GM19324 (cell line): ENCODE data around the gene TNNT1.
"Not testable (repeated sequence)": the region's sequence is repeated elsewhere in the genome, so short reads cannot be mapped to it uniquely, and the experiment has no call there.

Experiments
- ATAC-seq: cut with Tn5 transposase; IDR thresholded peaks from one replicate; pipeline ENCODE4 v1.9.1; 2021; ENCODE audit warnings: mild to moderate bottlenecking, moderate library complexity; ENCODE audit not compliant: unreplicated experiment, low FRiP score

Gene TNNT1

GRCh38 chr19:55171440-55171839, 22.4 kb upstream of the TNNT1 start:
- ATAC-seq: no peak

GRCh38 chr19:55169136-55169535, 20.1 kb upstream of the TNNT1 start:
- ATAC-seq: no peak

GRCh38 chr19:55166530-55167268, 17.7 kb upstream of the TNNT1 start, which contains the start of gene DNAAF3:
TSS of gene DNAAF3 (minus strand) at chr19:55166613. CDS start at chr19:55166413, 200 bp downstream.
- no peak for ATAC-seq

GRCh38 chr19:55165952-55166529, 17.0 kb upstream of the TNNT1 start:
- ATAC-seq: no peak

- ATAC-seq: no peak
Observed at GRCh38 chr19:55161571-55162322, 12.7 kb upstream of the TNNT1 start.

GRCh38 chr19:55160986-55161365, 12.0 kb upstream of the TNNT1 start:
- ATAC-seq: no peak

- no peak for ATAC-seq
Observed at GRCh38 chr19:55160128-55160985, 11.4 kb upstream of the TNNT1 start.

GRCh38 chr19:55158848-55159749, 10.1 kb upstream of the TNNT1 start:
- ATAC-seq: no peak

GRCh38 chr19:55158423-55158822, 9.4 kb upstream of the TNNT1 start:
- no peak for ATAC-seq

- no peak for ATAC-seq
Observed at GRCh38 chr19:55157064-55157908, 8.3 kb upstream of the TNNT1 start, which contains the start of gene TNNI3. TSS of gene TNNI3 (minus strand) at chr19:55157732. CDS start at chr19:55157589, 143 bp downstream.

GRCh38 chr19:55156202-55157063, 7.4 kb upstream of the TNNT1 start:
- ATAC-seq: no peak

GRCh38 chr19:55155784-55156183, 6.8 kb upstream of the TNNT1 start:
- not testable (repeated sequence) for ATAC-seq

GRCh38 chr19:55153652-55154264, 4.8 kb upstream of the TNNT1 start:
- ATAC-seq: no peak

GRCh38 chr19:55152017-55152416, 3.0 kb upstream of the TNNT1 start:
- ATAC-seq: no peak

- no peak for ATAC-seq
Observed at GRCh38 chr19:55147545-55148251, 1.3 kb downstream of the TNNT1 start.

- no peak for ATAC-seq
Observed at GRCh38 chr19:55146705-55147273, 2.2 kb downstream of the TNNT1 start.
